GM12878 (cell line): Measurements from ENCODE around the gene KCNB1. TPM values are rescaled to one million over a fixed set of nuclear protein-coding genes. Genes with fewer than 3 reads are reported as not detected.

Experiments used
- BACH1 ChIP-seq: fragments of 450-650 bp; IDR thresholded peaks from 2 replicates; pipeline ENCODE4 v1.6.1; 2017; ENCODE audit warnings: mild to moderate bottlenecking, borderline replicate concordance
- CEBPB ChIP-seq, 2 experiments: fragments of 150-350 bp in 1 of 2; IDR thresholded peaks; 2 replicates each; pipeline ENCODE4 v1.6.1; 2012 to 2014; ENCODE audit warnings: low read depth in 2 of 2, low read length in 2 of 2, borderline replicate concordance in 1 of 2, inconsistent platforms in 1 of 2
- CTCF ChIP-seq, 3 experiments: IDR thresholded peaks in 2 of 3; conservative IDR thresholded peaks in 1 of 3; 2 replicates each; pipeline ENCODE4 v1.5.1; 2011; ENCODE audit warnings: low read depth in 3 of 3, low read length in 3 of 3, mild to moderate bottlenecking in 3 of 3, control low read depth in 2 of 3, moderate library complexity in 2 of 3, inconsistent platforms in 1 of 3, mixed read lengths in 1 of 3; ENCODE audit not compliant: control insufficient read depth in 2 of 3, insufficient read depth in 1 of 3; ENCODE audit errors: extremely low read depth in 1 of 3
- FOXM1 ChIP-seq: IDR thresholded peaks from 2 replicates; pipeline ENCODE4 v1.6.1; 2012; ENCODE audit warnings: low read depth, mild to moderate bottlenecking, inconsistent platforms, low read length, moderate library complexity
- NKRF ChIP-seq: fragments of 450-650 bp; conservative IDR thresholded peaks from 2 replicates; pipeline ENCODE4 v1.6.1; 2017; ENCODE audit warnings: mild to moderate bottlenecking, moderate library complexity
- RAD21 ChIP-seq: IDR thresholded peaks from 2 replicates; pipeline ENCODE4 v1.6.1; 2011; ENCODE audit warnings: mild to moderate bottlenecking, low read depth, low read length, moderate library complexity; ENCODE audit not compliant: insufficient read depth
- SMC3 ChIP-seq: IDR thresholded peaks from 2 replicates; pipeline ENCODE4 v1.6.1; 2011; ENCODE audit warnings: low read length, improper control_type of control experiment, borderline replicate concordance
- YY1 ChIP-seq: IDR thresholded peaks from 2 replicates; pipeline ENCODE4 v1.6.1; 2011; ENCODE audit warnings: low read depth, mild to moderate bottlenecking, low read length
- ZBED1 ChIP-seq: IDR thresholded peaks from 2 replicates; pipeline ENCODE4 v1.6.1; 2016; ENCODE audit warnings: borderline replicate concordance
- ZNF687 ChIP-seq: fragments of 450-650 bp; IDR thresholded peaks from 2 replicates; pipeline ENCODE4 v1.6.1; 2017; ENCODE audit warnings: mild to moderate bottlenecking, moderate library complexity
- polyA plus RNA-seq, 11 experiments: library from polyadenylated mRNA; depleted of rRNA in 4 of 11; unstranded in 6 of 11; stranded (reverse) in 5 of 11; fragments of >200 nt; fragmentation: Nextera tagmentation in 4 of 11; fragmentation: Illumina TruSeq in 1 of 11; extraction: Ambion mirVana in 4 of 11; extraction: Trizol in 1 of 11; gene quantifications; 1 replicate in 1 of 11; 2 replicates in 10 of 11; pipeline versions ENCODE4 v1.2.1 to v1.2.3, GENCODE V29; 2011 to 2016; ENCODE audit warnings: inconsistent platforms in 2 of 11, missing spikeins in 2 of 11, low read depth in 1 of 11
- total RNA-seq, 4 experiments: library from RNA; depleted of rRNA in 3 of 4; stranded (reverse); fragments of >200 nt in 3 of 4; fragmentation: Illumina TruSeq in 1 of 4; extraction: Trizol in 1 of 4; gene quantifications; 2 replicates each; pipeline versions ENCODE4 v1.2.1 to v1.2.3, GENCODE V29; 2013 to 2021

Gene KCNB1
- total and polyA plus RNA-seq, 10 of the 15 experiments (the other 5 are each of a cell fraction or from before 2014, with no cell fraction given), result 0.02 to 0.08 (median 0.03) TPM; not detected in 7

- peak; percentile 33; the same call in 1 of the 2 replicates for TF ChIP-seq SMC3
- no peak for TF ChIP-seq ZNF687
- no peak for TF ChIP-seq NKRF
- TF ChIP-seq RAD21, result peak; percentile 35; the same call in 1 of the 2 replicates
- TF ChIP-seq FOXM1, result no peak
- TF ChIP-seq BACH1, result no peak
- TF ChIP-seq ZBED1, result no peak
- TF ChIP-seq CTCF (IDR thresholded peaks at IDR 0.05 in 2 of 3, conservative IDR thresholded peaks at IDR 0.05 in 1 of 3; ENCODE audit: control insufficient read depth in 2 of 3, extremely low read depth in 1 of 3, insufficient read depth in 1 of 3, low read depth in 3 of 3, low read length in 3 of 3), result peak; percentile 46 to 73 (median 72)
- peak; percentile 29; the same call in 1 of the 2 replicates for TF ChIP-seq YY1
- TF ChIP-seq CEBPB (IDR thresholded peaks at IDR 0.05; ENCODE audit: borderline replicate concordance in 1 of 2, low read depth in 2 of 2, low read length in 2 of 2), result no peak
These were observed 97.7 kb downstream of the KCNB1 start (continued) for GRCh38 chr20:49384437-49385434.
